HG03095 (cell line): Measurements from ENCODE around the gene NPB.

Experiments used
- ATAC-seq: cut with Tn5 transposase; IDR thresholded peaks from one replicate; pipeline ENCODE4 v1.9.1; 2021; ENCODE audit warnings: moderate library complexity; ENCODE audit not compliant: unreplicated experiment

NPB gene

GRCh38 chr17:81902023-81902652, at the start of gene NPB:
NPB (plus strand) TSS chr17:81902238; CDS start chr17:81902278, 40 bp downstream.
- no peak for ATAC-seq

DNA sequence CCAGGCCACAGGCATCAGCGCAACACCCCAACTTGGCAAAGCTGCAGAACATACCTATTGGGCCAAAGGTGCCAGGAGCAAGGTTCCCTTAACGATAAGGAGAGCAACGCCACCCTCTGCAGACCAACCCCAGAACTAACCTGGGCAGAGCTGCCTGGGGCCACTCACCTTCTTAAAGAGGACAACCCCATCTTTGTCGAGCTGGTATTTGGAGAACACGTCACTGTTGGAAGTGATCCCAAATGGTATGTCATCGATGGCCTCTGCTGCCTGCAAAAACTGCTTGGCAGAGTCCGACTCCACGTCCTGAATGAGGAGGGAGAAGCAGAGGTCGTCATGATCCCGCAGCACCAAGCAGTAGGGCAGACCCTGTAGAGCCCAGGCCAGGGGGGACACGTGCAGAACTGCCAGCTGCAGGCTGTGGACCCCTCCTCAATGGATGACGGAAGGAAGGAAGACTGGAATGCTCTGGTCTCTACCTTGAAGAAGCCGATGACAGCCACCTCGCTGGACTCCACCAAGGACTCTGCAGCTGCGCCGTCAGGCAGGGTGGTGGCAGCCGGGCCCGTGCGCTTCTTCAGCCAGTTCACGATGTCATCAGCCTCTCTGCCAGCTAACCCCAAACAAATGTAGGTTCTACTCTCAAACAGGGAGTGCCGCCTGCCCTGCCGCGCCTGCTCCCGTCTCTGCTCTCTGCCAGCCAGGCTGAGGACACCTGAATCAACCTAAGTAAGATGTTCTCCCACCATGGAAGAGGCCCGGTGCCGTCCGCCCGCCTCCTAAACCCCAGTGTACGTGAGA, 46.9 kb upstream of the NPB start:
- no peak for ATAC-seq

- no peak for ATAC-seq
Measured at GRCh38 chr17:81858170-81858966, 43.7 kb upstream of the NPB start.

DNA sequence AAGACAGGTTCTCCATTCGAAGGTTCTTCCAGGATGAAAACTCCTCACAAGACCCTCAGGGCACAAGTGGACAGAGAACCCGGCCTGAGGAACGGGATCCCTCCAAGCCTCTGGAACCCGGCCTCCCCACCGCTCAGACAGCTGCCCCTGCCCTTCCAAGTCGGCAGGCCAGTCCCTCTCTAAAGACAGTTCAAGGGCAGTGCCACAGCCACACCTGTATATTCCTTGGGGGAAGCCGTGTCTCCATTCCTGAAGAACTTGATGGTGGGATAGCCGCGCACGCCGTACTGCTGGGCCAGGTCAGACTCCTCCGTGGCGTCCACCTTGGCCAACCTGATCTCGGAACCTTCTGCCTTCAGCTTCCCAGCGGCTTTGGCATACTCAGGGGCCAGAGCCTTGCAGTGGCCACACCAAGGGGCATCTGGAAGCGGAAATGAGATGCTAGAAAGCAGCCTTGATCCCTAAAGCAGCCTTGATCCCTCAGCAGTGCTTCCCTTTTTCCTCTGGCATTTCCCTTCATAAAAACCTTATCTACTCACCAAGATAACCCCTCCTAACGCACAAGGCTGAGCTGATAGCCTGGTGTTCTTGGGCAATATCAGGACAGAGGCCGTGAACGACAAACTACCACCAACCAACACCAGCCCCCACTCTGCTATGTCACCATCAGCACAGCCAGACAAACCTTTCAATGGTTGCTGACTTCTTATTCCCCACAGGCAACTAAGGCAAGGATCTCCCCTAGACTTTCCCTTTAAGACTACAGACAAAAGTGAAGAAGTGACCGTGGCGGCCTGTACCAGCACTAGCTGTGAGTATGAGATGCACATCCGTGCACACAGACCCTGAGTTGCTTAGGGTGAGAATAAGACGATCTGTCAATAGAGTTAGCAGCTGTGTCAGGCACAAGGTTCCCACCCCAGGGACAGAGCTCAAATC, 42.8 kb upstream of the NPB start:
- no peak for ATAC-seq

DNA sequence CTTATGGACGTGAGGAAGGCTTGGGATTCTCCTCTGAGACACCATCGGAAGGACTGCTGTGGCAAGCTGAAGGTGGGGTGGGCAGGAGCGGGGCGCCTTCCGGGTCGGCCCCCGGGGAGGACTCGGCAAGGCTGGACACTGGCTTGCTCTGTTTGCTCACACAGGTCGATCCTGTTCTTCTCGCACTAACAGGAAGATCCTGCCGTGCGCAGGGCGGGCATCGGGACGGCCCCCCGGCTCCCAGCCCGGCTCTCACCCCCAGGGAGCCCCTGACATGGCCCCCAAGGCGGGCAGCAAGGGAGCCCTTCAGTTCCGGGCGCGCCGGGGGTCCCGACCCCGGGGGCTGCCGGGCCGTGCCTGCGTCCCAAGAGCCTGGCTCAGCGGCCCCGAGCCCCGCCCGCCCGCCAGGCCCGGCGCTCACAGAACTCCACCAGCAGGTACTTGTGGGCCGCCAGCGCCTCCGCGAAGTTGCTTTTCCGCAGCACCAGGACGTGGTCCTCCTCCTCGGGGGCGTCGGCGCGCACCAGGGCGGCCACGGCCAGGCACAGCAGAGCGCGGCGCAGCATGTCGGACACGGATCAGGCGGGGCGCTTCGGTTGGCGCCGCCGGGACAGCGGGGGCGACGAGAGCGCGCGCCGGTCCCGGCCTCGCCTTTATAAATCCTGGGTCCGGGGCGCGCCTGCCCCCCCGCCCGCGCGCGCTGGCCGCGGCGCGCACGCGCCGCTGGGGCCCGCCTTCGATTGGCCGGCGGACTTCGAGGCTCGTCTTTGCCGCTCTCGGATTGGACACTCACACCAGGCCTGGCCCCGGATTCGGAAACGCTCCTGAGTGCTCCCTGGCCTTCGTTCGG, 41.9 kb upstream of the NPB start, which contains the start of gene P4HB:
TSS of gene P4HB (minus strand) at position 630 of the 850 bp plus-strand sequence. CDS start at position 566, 64 bp downstream.
- ATAC-seq: no peak

- peak; percentile 65 for ATAC-seq
Measured at GRCh38 chr17:81860756-81861568, 41.1 kb upstream of the NPB start.

GRCh38 chr17:81863123-81863675, 38.8 kb upstream of the NPB start:
- no peak for ATAC-seq

DNA sequence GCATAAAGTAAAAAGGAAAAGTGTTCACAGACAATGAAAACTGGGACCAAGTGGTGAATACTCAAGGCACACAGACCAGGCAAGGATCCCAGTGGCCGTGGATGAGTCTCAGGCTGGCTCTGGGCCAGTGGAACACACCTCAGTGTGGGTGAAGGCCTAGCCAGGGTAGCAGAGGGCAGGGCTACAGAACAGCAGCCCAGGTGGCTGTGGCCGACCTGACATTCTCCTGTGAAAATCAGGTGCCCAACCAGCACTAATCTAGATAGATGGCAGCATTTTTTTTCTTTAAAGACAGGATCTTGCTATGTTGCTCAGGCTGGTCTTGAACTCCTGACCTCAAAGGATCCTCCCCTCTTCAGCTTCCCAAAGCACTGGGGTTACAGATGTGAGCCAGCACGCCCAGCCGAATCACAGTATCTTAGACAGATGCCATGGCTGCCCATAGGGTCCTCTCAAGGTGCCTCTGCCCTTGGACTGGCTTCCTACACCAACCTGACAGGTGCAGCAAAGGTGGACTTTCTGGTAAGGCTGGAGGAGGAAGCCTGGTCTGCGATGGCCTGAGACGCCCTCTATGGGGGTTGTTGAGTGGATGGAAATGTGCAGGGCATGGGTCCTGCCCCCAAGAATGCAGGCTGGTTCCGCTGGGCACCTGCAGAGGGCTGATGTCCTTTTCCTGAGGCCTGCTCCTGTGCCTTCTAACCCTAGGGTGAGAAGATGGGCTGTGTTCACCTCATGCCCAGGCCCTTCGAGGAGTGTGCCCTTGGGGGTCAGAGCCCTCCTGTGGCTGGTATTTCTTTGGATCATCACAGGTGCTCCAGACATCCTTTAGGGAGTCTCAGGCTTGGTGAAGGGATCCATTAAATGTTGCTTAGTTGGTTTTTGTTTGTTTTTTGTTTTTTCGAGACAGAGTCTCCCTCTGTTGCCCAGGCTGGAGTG, 37.9 kb upstream of the NPB start:
- no peak for ATAC-seq

DNA sequence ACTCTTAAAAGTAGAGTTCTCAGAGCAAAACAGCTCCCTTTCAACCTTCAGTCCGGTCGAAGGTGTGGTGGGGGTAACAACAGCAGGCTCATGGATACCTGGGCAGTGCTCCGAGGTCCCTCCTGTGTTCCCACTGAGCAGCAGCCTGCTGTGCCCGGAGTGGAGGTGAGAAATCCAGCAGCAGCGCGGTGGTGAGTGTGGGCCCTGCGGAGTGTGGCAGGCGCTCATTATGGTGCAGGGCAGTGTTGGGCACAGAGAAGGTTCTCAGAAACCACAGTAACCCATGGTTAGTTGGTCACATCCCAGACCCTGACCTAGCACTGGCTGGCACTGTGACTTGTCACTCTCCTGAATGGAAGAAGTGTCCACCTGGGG, 36.7 kb upstream of the NPB start:
- no peak for ATAC-seq

- no peak for ATAC-seq
Measured at GRCh38 chr17:81865733-81866439, 36.2 kb upstream of the NPB start.

DNA sequence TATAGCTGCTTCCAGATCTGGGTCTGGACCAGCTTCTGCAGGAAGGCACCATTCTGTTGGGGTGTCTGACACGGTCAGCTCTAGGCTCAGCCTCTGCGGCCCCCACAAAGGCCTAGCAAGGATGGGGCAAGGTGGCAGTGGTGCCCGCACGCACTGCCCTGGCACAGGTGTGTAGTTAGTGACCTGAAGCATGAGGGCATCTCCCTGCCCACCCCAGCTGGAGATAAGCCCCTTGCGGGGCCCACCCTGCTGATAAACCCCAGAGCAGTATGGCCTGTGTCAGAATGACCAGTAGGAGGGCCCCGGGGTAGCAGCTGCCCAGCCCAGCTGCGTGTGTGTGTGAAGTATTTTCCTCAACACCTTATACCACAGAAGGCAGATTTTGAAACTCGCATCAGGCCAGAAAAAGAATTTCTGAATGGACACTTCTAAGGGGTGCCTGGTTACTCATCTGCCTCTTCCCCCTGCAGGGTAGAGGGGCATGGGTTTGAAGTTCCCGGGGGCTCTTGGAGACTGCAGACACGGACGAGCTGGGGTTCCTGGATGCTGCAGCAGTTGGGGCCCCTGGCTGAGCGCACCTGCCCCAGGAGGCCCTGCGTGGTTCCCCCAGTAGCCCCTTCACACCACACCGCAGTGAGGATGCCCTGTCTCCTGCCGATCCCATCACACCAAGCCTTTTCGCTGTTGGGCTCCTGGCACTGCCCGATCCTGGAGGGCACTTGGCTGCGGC, 35.4 kb upstream of the NPB start:
- no peak for ATAC-seq

DNA sequence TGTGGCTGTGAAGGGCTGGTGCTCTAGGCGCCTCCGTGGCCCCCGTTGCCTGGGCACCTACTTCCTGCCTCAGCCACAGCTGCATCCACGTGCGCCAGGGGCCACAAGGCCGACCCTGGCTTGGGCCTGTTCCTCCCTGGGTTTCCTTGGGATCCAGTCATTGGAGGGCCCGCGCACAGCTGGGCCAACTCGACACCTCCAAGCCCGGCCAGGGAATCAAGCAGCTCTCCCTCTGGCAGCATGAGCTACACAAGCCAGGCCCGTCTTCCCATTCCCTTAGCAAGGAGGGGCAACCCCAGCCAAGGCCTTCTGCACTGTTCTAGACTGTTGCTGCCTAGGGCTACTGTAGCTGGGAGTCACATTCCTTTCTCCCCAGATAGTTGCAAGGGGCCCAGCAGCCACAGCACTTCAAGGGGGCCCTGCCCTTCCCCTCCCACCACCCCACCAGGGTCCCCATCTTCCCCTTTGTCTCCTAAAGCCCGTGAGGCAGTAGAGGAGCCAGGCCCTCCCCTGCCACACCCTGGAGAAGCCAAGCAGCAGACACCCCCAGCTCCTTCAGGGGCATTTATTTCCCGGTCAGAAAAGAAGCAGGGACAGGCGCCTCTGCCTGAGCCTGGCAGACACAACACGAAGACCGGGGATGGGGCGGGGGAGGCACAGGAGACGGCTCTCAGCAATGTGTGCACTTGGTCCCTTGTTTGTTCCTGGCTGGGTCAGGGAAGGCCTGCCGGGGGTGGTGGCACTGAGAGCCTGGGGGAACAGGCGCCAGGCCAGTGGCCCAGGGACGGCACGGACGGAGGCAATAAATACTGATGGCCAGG, 34.7 kb upstream of the NPB start:
- ATAC-seq: no peak

DNA sequence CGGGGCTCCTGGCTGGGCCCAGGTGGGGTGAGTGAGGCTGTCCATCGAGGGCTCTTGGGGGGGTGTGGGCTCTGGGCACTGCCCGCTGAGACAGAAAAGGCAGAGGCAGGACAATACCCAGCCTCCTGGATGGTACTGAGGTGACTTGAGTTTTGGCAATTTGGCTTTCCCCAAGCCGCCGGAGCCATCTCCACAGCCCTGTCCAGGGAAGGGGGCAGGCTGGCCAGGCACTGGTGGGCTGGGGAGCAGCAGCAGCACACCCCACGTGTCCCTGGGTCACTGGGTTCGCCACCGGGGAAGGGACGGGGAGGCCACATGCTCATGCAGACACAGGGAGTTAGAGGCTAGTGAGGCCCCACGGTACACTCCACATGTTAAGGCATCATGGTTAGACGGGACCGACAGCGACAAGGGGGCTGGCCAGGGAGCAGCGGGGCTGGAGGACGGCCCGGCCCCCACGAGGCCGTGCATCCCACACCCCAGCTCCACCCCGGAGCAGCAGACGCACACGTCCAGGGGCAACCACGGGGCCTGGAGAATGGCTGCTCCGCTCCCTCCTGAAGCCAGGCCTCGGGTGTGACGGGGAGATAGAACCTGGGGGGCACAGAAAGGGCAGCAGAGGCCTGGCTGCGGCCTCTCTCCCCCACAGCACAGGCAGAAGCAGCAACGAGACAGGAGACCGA, 33.9 kb upstream of the NPB start:
- no peak for ATAC-seq

DNA sequence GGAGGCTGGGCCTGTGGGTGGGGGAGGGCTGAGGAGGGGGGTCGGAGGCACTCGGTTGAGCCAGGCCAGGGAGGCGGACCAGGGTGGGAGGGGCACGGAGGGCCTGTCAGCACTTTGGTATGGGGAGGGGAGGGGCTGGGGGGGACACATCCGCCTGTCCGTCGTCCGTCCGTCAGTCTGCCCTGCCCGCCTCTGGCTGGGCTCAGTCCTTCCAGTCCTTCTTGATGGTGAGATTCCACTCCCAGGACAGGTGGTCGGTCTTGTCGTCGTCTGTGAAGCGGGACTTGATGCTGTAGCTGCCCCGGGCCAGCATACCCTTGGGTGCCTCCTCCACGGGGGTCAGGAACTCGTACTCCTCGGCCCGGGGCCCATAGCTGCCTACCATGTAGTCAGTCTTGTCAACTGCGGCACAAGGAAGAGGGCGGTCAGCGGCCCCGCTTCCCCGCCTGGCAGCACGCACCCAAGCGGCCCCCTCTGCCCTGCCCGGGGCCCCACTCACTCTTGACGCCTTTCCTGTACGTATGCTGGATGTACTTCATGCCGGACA, 33.3 kb upstream of the NPB start:
- ATAC-seq: no peak
